Prostate gland (tissue), 2 donors: ENCODE data around the gene RIMKLA.

Source experiments
- CTCF ChIP-seq, 4 experiments: fragments of 200-600 bp in 2 of 4; fragments of 450-650 bp in 2 of 4; sonication (generic) in 2 of 4; IDR thresholded peaks; 1 replicate in 3 of 4; 2 replicates in 1 of 4; pipeline ENCODE4 v1.5.1; 2016 to 2019; ENCODE audit warnings: antibody characterized with exemption in 4 of 4, mild to moderate bottlenecking in 2 of 4, moderate library complexity in 2 of 4
- POLR2A ChIP-seq: fragments of 450-650 bp; IDR thresholded peaks from one replicate; pipeline ENCODE4 v1.6.1; 2016; ENCODE audit warnings: antibody characterized with exemption, mild to moderate bottlenecking

- TF ChIP-seq CTCF (IDR thresholded peaks at IDR 0.05) (no peak), POLR2A (no peak)
Observed at GRCh38 chr1:42422737-42423136, 42.1 kb downstream of the RIMKLA start.
